Measurements from ENCODE around the gene CELF2. TPM values are rescaled to one million over a fixed set of nuclear protein-coding genes. Genes with fewer than 3 reads are reported as not detected.

Gene CELF2
- total RNA-seq, 1 donor from 2014 or later, result 14.4 TPM

DNA sequence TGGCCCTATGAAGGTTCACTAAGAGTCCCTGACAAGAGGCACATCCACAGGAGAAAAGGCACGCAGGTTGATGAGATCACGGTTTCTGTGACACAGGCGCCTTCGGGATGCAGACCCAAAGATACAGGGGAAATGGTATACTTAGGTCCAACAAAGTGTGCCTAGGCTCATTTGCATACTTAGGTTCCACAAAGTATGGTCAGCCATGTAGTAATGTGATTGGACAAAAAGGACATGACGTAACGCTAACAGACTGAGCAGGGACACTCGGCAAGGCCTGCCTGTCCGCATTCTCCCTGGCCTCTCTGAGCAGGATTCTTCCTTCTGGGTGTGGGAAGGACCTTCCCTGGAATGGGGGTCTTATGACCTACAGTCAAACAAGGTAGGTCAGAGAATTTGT lies 190.6 kb downstream of the CELF2 start:
- Mint-ChIP-seq H3K27ac (no peak overlapping the region), H3K9me3 (no peaks in the 10 kb centered on the region), H3K27me3 (peaks cover 43% of the 10 kb centered on the region), H3K36me3 (no peaks in the 10 kb centered on the region), H3K4me1 (ENCODE audit: unreplicated experiment) (peaks cover 20% of the 10 kb centered on the region), H3K4me3 (no peak overlapping the region)
- DNase-seq (ENCODE audit: extremely low spot score, unreplicated experiment), result no peak
- TF ChIP-seq CTCF (conservative IDR thresholded peaks at IDR 0.05), result no peak

- Mint-ChIP-seq H3K4me1 (ENCODE audit: unreplicated experiment) (peaks cover 20% of the 10 kb centered on the region), H3K36me3 (no peaks in the 10 kb centered on the region), H3K27ac (no peak overlapping the region), H3K27me3 (peaks cover 35% of the 10 kb centered on the region), H3K9me3 (no peaks in the 10 kb centered on the region), H3K4me3 (no peak overlapping the region)
- no peak for TF ChIP-seq CTCF (conservative IDR thresholded peaks at IDR 0.05)
- DNase-seq (ENCODE audit: extremely low spot score, unreplicated experiment), result no peak
Observed at GRCh38 chr10:11208908-11209829, 191.5 kb downstream of the CELF2 start.

DNA sequence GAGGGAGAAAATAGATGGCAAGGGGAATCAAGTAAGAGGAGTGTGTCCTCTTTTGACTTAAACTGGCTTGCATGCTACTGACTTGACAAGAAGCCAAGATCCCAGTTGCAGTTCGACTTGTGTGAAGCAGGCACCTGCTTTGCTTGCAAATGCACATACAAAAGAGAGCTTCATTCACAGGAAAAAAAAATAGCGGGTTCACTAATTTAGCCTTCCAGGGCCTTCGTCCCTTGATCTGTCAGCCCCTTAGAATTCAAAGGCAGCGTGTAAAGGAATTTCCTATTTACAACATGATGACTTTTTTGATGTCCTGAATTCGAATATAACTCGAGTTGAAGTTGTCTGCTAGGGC lies 192.1 kb downstream of the CELF2 start:
- no peak for DNase-seq (ENCODE audit: extremely low spot score, unreplicated experiment)
- Mint-ChIP-seq H3K36me3 (no peaks in the 10 kb centered on the region), H3K4me1 (ENCODE audit: unreplicated experiment) (peaks cover 20% of the 10 kb centered on the region), H3K9me3 (no peaks in the 10 kb centered on the region), H3K4me3 (no peak overlapping the region), H3K27me3 (peaks cover 33% of the 10 kb centered on the region), H3K27ac (no peak overlapping the region)
- TF ChIP-seq CTCF (conservative IDR thresholded peaks at IDR 0.05), result no peak

GRCh38 chr10:11210211-11210922 lies 192.7 kb downstream of the CELF2 start:
- Mint-ChIP-seq H3K27ac (peak overlapping the region; percentile 52), H3K4me1 (ENCODE audit: unreplicated experiment) (peaks cover 17% of the 10 kb centered on the region), H3K27me3 (peaks cover 35% of the 10 kb centered on the region), H3K36me3 (no peaks in the 10 kb centered on the region), H3K9me3 (no peaks in the 10 kb centered on the region), H3K4me3 (no peak overlapping the region)
- DNase-seq (ENCODE audit: extremely low spot score, unreplicated experiment), result no peak
- TF ChIP-seq CTCF (conservative IDR thresholded peaks at IDR 0.05), result no peak

GRCh38 chr10:11212288-11213085 lies 194.8 kb downstream of the CELF2 start:
- Mint-ChIP-seq H3K27me3 (peaks cover 35% of the 10 kb centered on the region), H3K9me3 (no peaks in the 10 kb centered on the region)

More at GRCh38 chr10:11212288-11213085, 194.8 kb downstream of the CELF2 start:
- H3K4me1 Mint-ChIP-seq (ENCODE audit: unreplicated experiment), result peaks cover 1% of the 10 kb centered on the region
- H3K36me3 Mint-ChIP-seq, result no peaks in the 10 kb centered on the region
- no peak for TF ChIP-seq CTCF (conservative IDR thresholded peaks at IDR 0.05)
- H3K4me3 Mint-ChIP-seq, result no peak overlapping the region
- DNase-seq (ENCODE audit: extremely low spot score, unreplicated experiment), result no peak
- H3K27ac Mint-ChIP-seq, result no peak overlapping the region

Measured in type B pancreatic cell (in vitro differentiated cells).